Upper lobe of left lung (tissue), 4 donors: ENCODE data around the gene SPATS2.

Experiments used
- CTCF ChIP-seq, 6 experiments: fragments of 450-650 bp in 4 of 6; fragments of 200-600 bp in 2 of 6; sonication (generic) in 2 of 6; IDR thresholded peaks; one replicate each; pipeline ENCODE4 v1.5.1; 2016 to 2019; ENCODE audit warnings: antibody characterized with exemption in 6 of 6
- EP300 ChIP-seq, 4 donors: sonication (generic); formaldehyde crosslinking; IDR thresholded peaks; one replicate each; pipeline ENCODE4 v1.5.1; 2017; ENCODE audit warnings: antibody characterized with exemption in 4 of 4, control low read depth in 2 of 4
- POLR2A ChIP-seq, 4 donors: fragments of 450-650 bp; IDR thresholded peaks; one replicate each; pipeline ENCODE4 v1.5.1; 2016 to 2017; ENCODE audit warnings: antibody characterized with exemption in 4 of 4, mild to moderate bottlenecking in 2 of 4
- POLR2AphosphoS5 ChIP-seq, 2 donors: sonication (generic); formaldehyde crosslinking; IDR thresholded peaks; one replicate each; pipeline ENCODE4 v1.5.1; 2017; ENCODE audit warnings: antibody characterized with exemption in 2 of 2

- TF ChIP-seq CTCF (IDR thresholded peaks at IDR 0.05) (no peak), POLR2AphosphoS5 (IDR thresholded peaks at IDR 0.05) (no peak), POLR2A (IDR thresholded peaks at IDR 0.05) (no peak), EP300 (IDR thresholded peaks at IDR 0.05) (no peak)
These were observed 173.2 kb downstream of the SPATS2 start for GRCh38 chr12:49540229-49541139.
